Stimulated activated CD4-positive, alpha-beta T cell treated with anti-CD3 and anti-CD28 coated beads, Interleukin-1b, Interleukin-23, amount 100 ng/mL, for 1 hour (primary cell): ENCODE measurements around the gene LRRC42.

Experiments used
- DNase-seq, 2 donors: peaks; one replicate each; pipeline ENCODE4 v3.0.0-alpha.2; 2020; ENCODE audit warnings: low read depth in 2 of 2

Gene LRRC42

DNA sequence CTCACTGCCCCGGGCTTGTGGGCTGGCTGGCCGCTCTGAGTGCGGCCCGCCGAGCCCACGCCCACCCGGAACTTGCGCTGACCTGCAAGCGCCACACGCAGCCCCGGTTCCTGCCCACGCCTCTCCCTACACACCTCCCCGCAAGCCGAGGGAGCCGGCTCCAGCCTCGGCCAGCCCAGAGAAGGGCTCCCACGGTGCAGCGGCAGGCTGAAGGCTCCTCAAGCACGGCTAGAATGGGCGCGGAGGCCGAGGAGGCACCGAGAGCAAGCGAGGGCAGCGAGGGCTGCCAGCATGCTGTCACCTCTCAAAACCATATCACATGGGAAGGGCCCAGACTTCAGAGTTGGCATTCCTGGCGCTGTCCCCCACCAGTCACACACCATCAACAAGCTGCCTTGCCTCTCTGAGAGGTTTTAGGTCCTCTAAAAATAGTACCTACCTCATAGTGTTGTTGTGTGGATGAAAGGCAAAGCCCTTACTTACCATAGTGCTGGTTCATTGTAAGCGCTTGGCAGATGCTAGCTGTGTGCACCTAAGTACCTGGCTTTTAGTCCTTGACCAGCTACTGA is 58.4 kb downstream of the LRRC42 start:
- DNase-seq = no peak

DNA sequence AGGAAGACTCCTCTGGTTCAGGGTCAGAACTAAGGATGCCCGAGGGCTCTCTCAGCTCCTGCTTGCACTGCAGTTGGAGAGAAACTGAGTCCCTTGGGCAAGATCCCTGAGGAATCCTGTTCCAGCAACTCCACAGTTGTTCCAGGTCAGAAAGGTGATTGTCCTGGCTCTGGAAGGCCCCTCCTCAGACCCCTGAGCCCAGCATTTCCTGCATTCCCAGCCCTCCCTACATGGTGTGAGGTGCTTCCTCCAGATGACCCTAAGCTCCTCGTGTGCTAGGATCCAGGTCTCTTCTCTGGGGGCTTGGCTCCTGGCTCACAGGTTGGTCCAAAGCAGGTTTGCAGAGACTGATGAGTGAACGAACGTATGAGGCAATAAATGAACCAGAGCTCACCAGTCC is 60.4 kb downstream of the LRRC42 start:
- DNase-seq = no peak

DNA sequence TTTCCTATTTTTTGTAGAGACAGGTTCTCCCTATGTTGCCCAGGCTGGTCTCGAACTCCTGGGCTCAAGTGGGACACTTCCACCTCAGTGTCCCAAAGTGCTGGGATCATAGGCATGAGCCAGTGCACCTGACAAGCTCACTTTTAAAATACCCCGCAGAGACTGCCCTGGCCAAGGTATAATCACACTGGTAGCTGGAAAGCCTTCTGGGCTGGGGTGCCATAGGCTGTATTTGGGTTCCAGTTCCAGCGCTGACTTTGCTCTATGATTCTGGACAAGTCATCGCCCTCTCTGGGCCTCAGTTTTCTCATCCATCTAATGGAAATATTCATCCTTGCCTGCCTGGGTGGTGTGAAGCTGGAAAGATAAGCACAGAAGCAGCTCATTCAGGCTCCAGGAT is 61.5 kb downstream of the LRRC42 start:
- DNase-seq = no peak

DNA sequence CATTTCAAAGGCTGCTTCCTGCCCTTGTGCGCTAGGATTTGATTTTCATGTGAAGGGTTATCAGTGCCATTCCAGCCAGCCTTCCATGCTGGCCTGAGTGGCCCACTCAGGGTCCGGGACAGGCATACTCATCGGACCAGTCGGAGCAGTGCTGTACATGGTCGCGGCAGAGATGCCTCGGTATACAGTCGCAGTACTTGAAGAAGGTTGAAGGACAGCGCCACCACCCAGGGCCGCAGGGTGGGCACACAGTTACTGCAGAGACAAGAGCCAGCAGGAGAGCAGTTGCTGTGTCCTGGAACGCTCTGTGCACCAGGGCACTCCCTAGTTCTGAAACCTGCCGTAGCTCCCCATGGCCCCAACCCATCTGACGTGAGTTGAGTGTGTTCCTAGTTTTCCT is 62.7 kb downstream of the LRRC42 start:
- no peak for DNase-seq

DNA sequence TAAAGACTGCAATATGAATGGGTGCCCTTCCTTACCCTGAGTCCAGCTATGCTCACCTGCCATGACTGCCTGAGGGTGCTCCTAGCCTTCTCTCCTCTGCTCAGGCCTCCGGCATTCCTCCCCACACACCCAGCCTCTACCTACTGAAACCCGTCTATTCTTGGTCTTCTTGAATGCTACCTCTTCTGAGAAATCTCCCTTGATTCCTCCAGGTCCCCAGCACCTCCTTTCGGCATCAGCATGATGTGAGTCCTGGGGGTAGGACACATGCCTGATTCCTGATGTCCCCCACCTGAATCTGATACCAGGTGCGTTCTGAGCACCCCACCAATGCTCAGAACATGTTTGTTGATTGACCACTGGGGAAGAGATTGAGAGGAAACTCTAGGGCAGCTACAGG is 63.3 kb downstream of the LRRC42 start:
- DNase-seq = no peak

DNA sequence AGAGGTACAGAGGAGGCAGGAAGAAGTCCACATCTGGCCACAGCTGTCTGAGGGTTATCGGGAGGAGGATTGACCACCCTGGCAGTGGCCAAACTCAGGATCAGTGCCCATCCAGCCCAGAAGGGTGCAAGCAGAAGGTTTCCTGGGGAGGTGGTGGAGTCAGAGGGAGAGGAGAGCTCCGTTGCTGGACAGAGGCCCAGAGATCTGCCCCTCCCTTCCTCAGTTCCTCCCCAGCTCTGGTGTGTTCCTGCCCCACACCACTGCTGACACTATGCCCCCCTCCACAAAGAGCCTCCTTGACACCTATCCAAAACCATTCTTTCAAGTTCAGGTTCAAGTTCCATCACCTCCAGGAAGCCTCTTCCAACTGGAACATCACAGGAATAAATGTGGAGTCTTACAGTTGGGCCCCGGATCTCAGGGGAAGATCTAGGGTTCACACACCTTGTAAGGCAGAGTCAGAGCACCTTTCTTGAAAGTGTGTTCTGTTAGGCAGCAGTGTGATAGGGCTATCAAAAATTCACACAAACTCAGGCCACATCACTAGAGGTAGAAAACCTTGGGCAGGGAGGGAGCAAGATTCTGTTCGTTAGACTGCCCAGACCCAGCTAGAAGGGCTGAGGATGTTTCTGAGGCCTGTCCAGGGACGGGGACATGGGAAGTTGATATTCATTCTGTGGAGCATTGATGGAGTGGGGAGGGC is 64.4 kb downstream of the LRRC42 start:
- DNase-seq = no peak

DNA sequence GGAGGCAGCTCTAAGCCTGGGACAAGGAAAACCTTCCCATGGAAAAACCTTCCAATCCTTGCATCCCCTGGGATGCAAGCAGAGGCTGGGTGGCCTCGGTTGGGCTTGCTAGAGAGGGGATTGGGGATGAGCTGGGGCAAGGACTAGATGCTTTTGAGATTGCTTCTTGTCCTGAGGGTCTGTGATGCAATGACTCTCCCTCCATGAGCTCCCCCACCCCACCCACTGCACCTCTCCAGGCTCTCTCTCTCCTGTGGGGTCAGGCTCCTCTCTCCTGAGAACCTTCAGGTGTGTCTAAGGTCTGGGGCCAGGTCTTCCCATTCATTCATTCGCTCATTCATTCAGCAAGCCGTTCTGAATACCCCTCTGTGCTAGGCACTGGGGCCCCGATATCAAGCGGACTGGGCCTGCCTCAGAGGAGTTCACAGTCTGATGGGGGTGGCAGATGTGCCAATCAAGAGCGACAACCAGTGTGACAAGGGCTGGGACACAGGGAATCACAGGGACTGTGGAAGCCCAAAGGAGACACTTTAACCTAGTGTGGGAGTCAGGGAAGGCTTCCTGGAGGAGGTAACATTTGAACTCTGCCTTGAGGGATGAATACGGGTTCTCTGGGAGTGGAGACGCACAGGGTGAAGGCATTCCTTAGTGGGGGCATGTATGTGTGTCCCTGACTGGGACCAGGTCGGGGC is 65.3 kb downstream of the LRRC42 start:
- DNase-seq = no peak

DNA sequence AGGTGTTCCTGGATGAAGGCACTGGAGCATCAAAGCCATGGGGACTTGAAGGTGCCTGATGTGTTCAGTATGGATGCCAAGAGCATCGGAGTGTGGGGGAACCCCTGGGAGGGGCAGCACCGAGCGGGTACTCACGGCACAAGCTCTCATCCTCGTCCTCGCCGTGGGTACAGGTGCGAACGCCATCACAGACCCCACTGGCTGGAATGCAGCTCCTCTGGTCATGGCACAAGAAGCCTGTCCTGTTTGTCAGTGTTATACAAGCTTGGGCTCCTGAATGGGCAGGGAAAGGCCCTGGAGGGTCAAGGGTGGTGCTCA is 65.8 kb downstream of the LRRC42 start:
- DNase-seq = no peak

DNA sequence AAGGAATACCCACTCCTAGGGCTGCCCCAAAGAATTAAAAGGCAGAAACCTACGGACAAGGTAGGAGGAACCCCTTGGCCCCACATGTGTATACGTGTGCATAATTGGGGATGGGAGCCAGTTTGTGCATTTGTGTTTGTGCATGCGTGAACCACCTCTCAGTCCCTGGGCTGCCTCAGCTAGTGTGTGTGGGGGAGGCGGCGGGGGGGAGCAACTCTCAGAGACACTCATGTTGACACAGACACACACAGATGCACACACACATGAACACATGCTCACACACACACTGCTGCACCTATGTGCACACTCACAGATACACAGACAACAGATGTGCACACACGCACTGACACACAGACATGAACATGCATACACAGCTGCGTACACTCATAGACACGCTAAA is 66.7 kb downstream of the LRRC42 start:
- DNase-seq = no peak

DNA sequence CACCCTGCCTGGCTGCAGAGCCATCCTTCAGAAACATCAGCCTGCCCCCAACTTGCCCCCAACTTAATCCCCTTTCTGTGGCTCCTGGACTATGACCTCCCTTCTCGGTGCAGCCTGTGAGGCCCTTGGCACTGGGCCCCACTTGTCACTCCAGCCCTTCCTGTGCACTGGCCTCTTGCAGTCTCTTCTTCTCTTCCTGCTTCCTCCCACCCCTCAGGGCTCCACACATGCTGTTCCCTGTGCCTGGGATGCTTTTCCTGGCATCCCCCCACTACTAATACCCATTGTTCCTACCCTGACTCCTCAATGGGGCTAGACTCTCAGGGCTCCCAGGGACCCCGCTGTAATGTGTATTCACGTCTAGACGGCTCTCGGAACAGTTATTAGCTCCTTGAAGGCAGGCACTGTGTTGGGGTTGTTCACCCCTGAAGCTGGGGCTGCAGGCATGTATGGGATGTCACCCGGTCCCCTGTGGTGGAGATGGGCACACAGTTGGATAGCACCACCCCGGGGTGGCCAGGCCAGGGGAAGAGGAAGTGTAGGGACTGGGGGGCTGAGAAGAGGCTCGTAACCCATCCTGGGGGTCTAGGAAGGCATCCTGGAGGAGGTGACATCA is 67.4 kb downstream of the LRRC42 start:
- DNase-seq = no peak

DNA sequence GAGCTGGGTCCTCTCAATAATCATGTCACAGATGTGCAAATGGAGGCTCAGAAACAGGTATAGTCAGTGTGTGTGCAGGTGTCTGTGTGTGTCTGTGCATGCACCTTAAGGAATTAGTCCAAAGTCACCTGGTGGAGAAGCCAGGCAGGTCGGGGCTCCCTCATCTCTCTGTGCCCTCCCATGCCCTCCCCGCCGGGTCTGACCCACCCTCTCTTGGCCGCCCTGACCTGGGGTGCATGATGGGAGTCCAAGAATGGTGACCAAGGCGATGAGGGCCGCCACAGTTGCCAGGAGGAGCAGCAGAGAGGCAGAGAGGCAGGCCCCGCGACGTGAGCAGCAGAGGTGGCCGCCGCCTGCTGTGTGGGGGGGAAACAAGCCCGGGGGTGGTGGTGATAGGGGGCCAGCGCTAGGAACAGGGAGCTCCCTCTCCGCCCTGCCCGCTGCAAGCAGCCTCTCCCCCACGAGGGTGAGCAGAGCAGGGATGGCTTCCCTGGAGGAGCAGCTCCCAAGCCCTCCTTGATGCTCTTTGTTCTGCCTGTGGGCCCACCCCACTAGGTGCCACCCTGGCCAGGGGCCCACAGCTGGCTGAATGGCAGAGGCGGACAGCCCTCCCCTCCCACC is 68.0 kb downstream of the LRRC42 start:
- no peak for DNase-seq

DNA sequence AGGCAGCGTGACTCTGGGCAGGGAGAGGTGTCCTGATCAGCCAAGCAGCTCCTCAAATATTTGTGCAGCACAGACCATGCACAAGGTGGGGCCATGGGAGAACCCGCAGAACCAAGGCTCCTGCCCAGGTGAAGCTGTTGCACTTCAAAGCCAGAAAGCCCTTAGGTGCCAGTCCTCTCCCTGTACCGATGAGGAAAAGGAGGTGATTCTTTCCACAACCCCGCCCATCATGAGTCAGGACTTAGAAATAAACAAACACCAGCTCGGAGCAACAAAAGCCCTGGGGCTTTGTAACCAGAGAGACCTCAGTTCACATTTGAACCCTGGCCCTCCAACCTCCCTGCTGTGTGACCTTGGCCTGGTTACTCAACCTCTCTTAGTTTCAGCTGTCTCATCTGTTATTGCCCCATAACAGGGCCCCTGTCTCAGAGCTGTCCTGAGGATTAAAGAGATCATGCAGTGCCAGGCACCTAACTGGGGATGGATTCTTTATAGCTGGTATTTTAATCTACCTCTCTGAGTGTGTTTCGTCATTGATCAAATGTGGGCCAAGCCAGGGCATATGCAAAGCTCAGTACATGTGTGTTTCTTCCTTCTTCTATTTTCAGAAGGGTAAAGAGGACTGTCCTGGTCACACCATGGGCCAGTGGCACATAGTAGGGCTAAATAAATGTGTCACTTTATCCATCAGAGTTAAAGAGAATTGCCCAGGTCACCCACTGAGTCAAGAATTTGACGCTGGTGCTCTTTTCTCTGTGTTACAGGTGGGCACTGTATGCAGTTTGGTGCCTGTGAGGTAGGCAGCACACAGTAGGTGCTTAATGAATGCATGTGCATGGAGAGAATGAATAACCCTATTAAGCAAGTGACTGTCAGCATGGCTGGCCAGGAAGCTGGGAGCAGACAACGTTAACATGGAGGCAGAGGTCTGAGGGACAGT is 70.5 kb downstream of the LRRC42 start:
- no peak for DNase-seq
